LNCaP clone FGC (cell line): ENCODE data around the gene XKR7.
A peak's percentile ranks its signal among the peaks of the same experiment; 100 is the strongest.
"Not testable (repeated sequence)": the region's sequence is repeated elsewhere in the genome, so short reads cannot be mapped to it uniquely, and the experiment has no call there.

ENCODE experiments used
- DNase-seq: peaks from one replicate; pipeline ENCODE4 v3.0.0-alpha.2; 2011; ENCODE audit warnings: low read depth
- H3K4me3 ChIP-seq: 2 replicates; pipeline ENCODE4 v1.5.1; 2011; ENCODE audit warnings: mild to moderate bottlenecking, low read depth, low read length, control low read depth
- CTCF ChIP-seq: IDR thresholded peaks from 2 replicates; pipeline ENCODE4 v1.5.1; 2012; ENCODE audit warnings: mild to moderate bottlenecking; ENCODE audit not compliant: control insufficient read depth, insufficient read depth; ENCODE audit errors: extremely low read depth

The XKR7 gene

GRCh38 chr20:32031007-32031958, 63.3 kb downstream of the XKR7 start:
- peak; percentile 52 for TF ChIP-seq CTCF
- H3K4me3 ChIP-seq, result peak overlapping the region; percentile 11; the same call in 1 of the 2 replicates
- peak; percentile 73 for DNase-seq

GRCh38 chr20:32033316-32033715, 65.4 kb downstream of the XKR7 start:
- no peak for TF ChIP-seq CTCF
- H3K4me3 ChIP-seq, result no peak overlapping the region

GRCh38 chr20:32033721-32034120, 65.8 kb downstream of the XKR7 start:
- not testable (repeated sequence) for DNase-seq, H3K4me3 ChIP-seq

More at GRCh38 chr20:32033316-32033715, 65.4 kb downstream of the XKR7 start:
- no peak for DNase-seq

- H3K4me3 ChIP-seq, result no peak overlapping the region
- TF ChIP-seq CTCF, result no peak
- DNase-seq, result no peak
These were observed 66.9 kb downstream of the XKR7 start for GRCh38 chr20:32034581-32035425.

- no peak for TF ChIP-seq CTCF
- H3K4me3 ChIP-seq, result no peak overlapping the region
These were observed 67.5 kb downstream of the XKR7 start for GRCh38 chr20:32035426-32035779.

GRCh38 chr20:32036252-32036651, 68.3 kb downstream of the XKR7 start:
- H3K4me3 ChIP-seq, result no peak overlapping the region
- TF ChIP-seq CTCF, result no peak
- DNase-seq, result no peak

More at GRCh38 chr20:32035426-32035779, 67.5 kb downstream of the XKR7 start:
- no peak for DNase-seq

- TF ChIP-seq CTCF, result no peak
- no peak overlapping the region for H3K4me3 ChIP-seq
- DNase-seq, result no peak
These were observed 69.0 kb downstream of the XKR7 start for GRCh38 chr20:32036716-32037485.
